NCI-H1694 treated with DMSO at 0.1 percent for 48 hours (cell line): Measurements from ENCODE around the gene BNIP5.

Experiments
- DNase-seq: peaks from one replicate; lab custom pipeline; 2025; lab: John Stamatoyannopoulos, UW

BNIP5 gene

GRCh38 chr6:36336779-36337241 is at the start of gene BNIP5:
TSS of gene BNIP5 (minus strand) at chr6:36336888. CDS start at chr6:36330690, 6,198 bp downstream.
- no peak for DNase-seq

DNA sequence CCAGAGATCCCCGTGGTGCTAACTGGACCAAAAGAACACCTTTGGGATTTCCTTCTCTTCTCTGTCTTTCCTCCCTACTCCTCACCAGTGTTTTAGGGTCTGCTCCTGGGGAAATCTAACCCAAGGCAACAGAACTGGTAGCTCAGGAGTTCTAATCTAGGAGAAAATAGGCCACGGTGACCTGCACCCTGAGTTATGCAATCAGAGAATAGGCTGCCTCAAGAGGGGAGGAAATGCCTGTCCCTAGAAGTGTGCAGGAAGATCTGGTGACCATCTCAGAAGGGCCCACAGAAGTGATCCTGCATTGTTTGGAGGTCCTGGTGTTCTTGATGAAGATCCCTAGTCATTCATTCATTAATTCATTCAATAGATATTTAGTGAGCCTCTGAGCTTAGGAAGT is 47.4 kb upstream of the BNIP5 start:
- no peak for DNase-seq

DNA sequence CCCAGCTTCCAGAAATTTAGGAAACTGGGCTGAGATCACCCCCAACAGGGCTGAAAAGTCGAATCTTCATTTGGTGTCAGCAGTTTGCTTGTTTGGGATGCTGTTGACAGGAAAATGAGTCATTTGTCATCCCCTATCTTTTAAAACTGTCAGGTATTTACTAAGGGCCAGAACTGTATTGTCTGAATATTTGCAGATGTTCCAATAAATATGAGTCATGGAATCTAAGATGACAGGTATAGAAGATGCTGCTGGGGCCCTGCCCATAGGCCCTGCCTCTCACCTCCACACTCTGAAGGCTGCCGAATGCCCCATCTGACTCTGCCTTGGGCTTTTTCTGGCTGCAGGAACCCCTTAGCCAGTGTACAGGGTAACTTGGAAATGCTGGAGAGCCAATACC is 46.9 kb upstream of the BNIP5 start:
- DNase-seq, result no peak

GRCh38 chr6:36382976-36383375 is 46.3 kb upstream of the BNIP5 start:
- no peak for DNase-seq

DNA sequence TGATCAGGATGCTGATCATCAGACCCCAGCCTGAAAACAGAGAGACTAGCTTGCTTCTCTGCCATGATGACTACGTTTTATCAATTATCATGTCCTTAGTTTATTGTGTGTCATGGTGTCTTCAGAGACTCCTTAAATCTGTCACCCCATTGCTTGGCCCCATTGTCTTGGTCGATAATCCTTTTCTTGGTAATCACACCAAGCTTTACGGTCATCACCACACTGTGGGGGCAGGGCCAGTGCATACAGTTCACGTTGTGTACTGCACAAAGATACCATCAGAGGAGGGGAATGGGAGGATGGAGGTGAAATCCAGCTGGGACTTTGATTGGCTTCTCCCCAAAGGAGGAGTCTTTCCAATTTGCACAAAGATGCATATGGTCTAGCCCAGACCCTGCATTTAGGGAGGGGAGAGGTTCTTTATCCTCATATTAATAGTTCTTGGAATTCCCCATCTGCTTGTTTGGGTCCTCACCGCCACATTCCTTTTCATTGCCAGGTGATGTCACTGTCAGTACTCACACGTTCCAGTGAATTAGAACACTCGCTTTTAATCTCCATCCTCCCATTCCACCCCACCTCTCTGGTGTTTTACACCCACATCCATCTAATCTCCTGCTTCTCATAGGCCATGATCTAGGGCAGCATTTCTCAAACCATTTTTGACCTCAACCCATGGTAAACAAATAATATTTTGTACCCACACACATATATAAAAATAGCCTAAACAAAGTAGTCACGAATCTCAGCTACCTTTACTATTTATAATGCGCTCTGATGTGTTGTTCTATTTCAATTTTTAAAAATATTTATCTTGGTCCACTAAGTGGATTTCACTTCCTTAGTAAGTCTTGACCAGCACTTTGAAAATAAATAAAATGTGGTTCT is 45.1 kb upstream of the BNIP5 start:
- no peak for DNase-seq

GRCh38 chr6:36380166-36380565 is 43.5 kb upstream of the BNIP5 start:
- DNase-seq, result no peak

DNA sequence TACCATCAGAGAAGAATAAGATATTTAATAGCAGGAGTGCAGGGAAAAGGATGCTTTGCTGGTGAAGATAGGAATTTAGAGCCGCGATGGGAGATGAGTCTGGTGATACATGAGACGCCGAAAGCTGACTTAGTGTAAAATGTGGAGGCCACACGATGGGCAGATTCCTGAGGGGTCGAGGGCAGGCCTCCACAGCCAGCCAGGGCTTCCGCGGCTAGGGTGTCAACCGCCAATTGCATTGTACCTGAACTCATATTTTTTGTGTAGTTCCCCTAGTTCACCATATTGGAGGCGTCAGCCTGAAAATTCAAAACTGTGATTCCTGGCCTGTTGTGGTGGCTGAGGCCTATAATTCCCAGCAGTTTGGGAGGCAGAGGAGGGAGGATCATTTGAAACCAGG is 42.2 kb upstream of the BNIP5 start:
- DNase-seq, result no peak

GRCh38 chr6:36378243-36378920 is 41.7 kb upstream of the BNIP5 start:
- no peak for DNase-seq

DNA sequence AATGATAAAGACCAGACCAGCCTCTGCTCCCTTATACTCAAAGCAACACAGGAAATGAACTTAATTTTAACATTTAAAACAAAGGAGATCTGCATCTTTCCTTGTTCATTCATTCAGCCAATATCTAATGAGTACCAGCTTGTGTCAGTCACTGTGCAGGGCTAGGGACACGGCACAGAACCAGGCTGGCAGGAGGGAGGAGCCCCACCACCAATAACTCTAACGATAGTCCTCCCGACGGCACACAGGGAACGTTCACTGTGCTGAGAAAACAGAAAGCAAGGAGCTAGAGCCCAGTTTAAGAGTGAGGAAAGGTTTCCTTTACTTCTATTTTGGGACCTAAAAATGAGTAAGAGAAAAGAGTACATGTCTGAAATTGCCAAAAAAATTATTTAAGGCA is 40.9 kb upstream of the BNIP5 start:
- no peak for DNase-seq

- DNase-seq, result no peak
Observed at GRCh38 chr6:36376742-36377141, 40.1 kb upstream of the BNIP5 start.

DNA sequence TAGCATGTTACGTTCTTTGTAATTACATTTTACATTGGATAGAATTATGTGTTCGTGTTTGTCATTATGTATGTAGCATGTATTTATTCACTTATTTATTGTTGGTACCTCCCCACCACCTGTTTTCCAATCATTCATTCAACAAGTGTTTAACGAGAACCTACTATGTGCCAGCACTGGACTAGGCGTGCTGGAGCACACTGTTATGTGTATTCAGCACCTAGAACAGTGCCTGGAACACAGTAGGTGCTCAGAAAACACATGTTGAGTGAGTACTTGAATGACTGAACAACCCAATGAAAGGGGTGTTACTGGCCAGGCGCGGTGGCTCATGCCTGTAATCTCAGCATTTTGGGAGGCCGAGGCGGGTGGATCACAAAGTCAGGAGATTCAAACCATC is 39.5 kb upstream of the BNIP5 start:
- DNase-seq, result no peak

GRCh38 chr6:36375644-36376155 is 39.0 kb upstream of the BNIP5 start:
- no peak for DNase-seq

DNA sequence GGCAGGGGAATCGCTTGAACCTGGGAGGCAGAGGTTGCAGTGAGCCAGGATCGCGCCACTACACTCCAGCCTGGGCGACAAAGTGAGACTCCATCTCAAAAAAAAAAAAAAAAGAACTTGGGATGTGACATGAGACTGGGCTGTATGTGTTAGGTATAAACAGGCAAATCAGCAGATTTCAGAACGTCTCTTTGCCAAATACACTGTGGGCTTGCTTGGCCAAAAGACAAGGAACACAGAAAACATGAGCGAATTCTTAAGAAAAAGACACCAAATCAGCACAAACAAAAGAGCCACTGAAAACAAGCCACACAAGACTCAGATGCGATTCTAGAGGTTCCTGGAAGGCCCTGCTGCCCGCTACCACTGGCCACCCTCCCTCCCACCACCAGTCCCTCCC is 38.3 kb upstream of the BNIP5 start:
- DNase-seq, result no peak

DNA sequence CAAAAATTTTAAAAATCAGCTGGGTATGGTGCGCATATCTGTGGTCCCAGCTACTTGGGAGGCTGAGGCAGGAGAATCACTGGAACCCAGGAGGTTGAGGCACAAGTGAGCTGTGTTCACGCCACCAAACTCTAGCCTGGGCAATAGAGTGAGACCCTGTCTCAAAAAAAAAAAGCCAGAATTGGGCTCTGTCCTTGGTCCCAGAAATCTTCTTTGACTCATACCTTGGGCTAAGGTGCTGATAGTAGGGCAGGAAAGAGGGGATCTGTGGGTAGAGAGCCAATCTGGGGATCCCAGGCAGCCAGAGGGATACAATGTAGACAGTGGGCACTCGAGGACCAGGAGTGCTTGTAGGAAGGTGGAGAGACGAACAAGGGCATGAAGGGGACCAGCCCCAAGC is 37.5 kb upstream of the BNIP5 start:
- DNase-seq, result no peak

GRCh38 chr6:36373368-36374019 is 36.8 kb upstream of the BNIP5 start:
- no peak for DNase-seq

GRCh38 chr6:36372088-36372487 is 35.4 kb upstream of the BNIP5 start:
- DNase-seq, result no peak

GRCh38 chr6:36371211-36371610 is 34.5 kb upstream of the BNIP5 start:
- no peak for DNase-seq

DNA sequence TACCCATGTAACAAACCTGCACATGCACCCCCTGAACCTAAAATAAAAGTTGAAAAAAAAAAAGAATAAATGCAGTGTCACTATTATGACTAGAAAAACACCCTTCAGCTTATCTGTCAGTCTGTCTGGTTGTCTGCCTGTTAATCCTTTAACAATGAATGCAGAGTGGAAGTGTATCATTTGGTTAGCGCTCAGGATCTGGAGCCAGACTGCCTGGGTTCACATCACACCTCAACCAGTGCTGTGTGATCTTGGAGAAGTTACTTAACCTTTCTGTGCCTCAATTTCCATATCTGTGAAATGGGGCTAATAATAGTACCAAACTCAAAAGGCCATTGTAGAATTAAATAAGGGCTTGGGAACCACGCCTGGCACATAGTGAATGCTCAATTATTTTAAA is 34.0 kb upstream of the BNIP5 start:
- no peak for DNase-seq

- DNase-seq, result no peak
Observed at GRCh38 chr6:36368921-36369865, 32.5 kb upstream of the BNIP5 start.

- DNase-seq, result no peak
Observed at GRCh38 chr6:36368421-36368820, 31.7 kb upstream of the BNIP5 start.

GRCh38 chr6:36367743-36368142 is 31.1 kb upstream of the BNIP5 start:
- no peak for DNase-seq
